Activated T-helper 1 cell treated with Interleukin-2 at 50 U/mL for 16 hours (primary cell): Measurements from ENCODE around the gene PTGS1.
"Not testable (repeated sequence)": the region's sequence is repeated elsewhere in the genome, so short reads cannot be mapped to it uniquely, and the experiment has no call there.

Experiments
- DNase-seq: peaks from one replicate; pipeline ENCODE4 v3.0.0-alpha.2; 2020; ENCODE audit warnings: low read depth

PTGS1 gene

GRCh38 chr9:122398371-122398924 is 27.6 kb downstream of the PTGS1 start:
- DNase-seq: no peak

GRCh38 chr9:122401896-122402295 is 31.1 kb downstream of the PTGS1 start:
- no peak for DNase-seq

- no peak for DNase-seq
Measured at GRCh38 chr9:122402403-122402871, 31.6 kb downstream of the PTGS1 start.

- DNase-seq: no peak
Measured at GRCh38 chr9:122402874-122403273, 32.0 kb downstream of the PTGS1 start.

GRCh38 chr9:122403381-122404000 is 32.7 kb downstream of the PTGS1 start:
- no peak for DNase-seq

- DNase-seq: not testable (repeated sequence)
Measured at GRCh38 chr9:122405304-122406069, 34.7 kb downstream of the PTGS1 start.

GRCh38 chr9:122406070-122406890 is 35.5 kb downstream of the PTGS1 start:
- DNase-seq: no peak

GRCh38 chr9:122414108-122414507 is 43.3 kb downstream of the PTGS1 start:
- not testable (repeated sequence) for DNase-seq

GRCh38 chr9:122418016-122418415 is 47.2 kb downstream of the PTGS1 start:
- DNase-seq: no peak

GRCh38 chr9:122420315-122420714 is 49.5 kb downstream of the PTGS1 start:
- DNase-seq: no peak

GRCh38 chr9:122425087-122425486 is 54.3 kb downstream of the PTGS1 start:
- no peak for DNase-seq

GRCh38 chr9:122426723-122427122 is 55.9 kb downstream of the PTGS1 start:
- DNase-seq: no peak

- DNase-seq: no peak
Measured at GRCh38 chr9:122442568-122442967, 71.7 kb downstream of the PTGS1 start.

GRCh38 chr9:122444041-122444733 is 73.4 kb downstream of the PTGS1 start:
- no peak for DNase-seq
